ENCODE results near the gene CCKAR. TPM values are rescaled to one million over a fixed set of nuclear protein-coding genes. Genes with fewer than 3 reads are reported as not detected.

The CCKAR gene
- total and polyA plus RNA-seq, 11 donors, result 0.20 TPM; not detected in 10

GRCh38 chr4:26468283-26468949 lies 21.9 kb downstream of the CCKAR start:
- ATAC-seq (no peak), DNase-seq (no peak)
- WGBS, 4 donors, result 81 to 87% (median 83%) methylated on average over 9 of the region's 9 CpGs
- peaks cover 0 to 2% (median 0%) of the 10 kb centered on the region in 12 donors for H3K9me3 ChIP-seq
- intact Hi-C loops (cut with DNase I), result loop anchor here in 1 of 10 donors (10.0 kb wide), 1 partner anchor 246 kb away; no protein-coding TSS in a partner anchor
- no peaks in the 10 kb centered on the region for H3K27me3 ChIP-seq
- H3K4me1 ChIP-seq, result no peaks in the 10 kb centered on the region
- no peak overlapping the region for H3K4me3 ChIP-seq
- no peak overlapping the region for H3K27ac ChIP-seq
- H3K36me3 ChIP-seq, result no peaks in the 10 kb centered on the region
- TF ChIP-seq POLR2A (IDR thresholded peaks at IDR 0.05) (no peak), CTCF (IDR thresholded peaks at IDR 0.05) (no peak)

GRCh38 chr4:26467724-26468123 lies 22.6 kb downstream of the CCKAR start:
- 80 to 92% (median 89%) methylated on average over 1 of the region's 1 CpG for WGBS, 4 donors
- TF ChIP-seq CTCF (IDR thresholded peaks at IDR 0.05) (no peak), POLR2A (IDR thresholded peaks at IDR 0.05) (no peak)
- H3K36me3 ChIP-seq, result no peaks in the 10 kb centered on the region

GRCh38 chr4:26466578-26467270 lies 23.6 kb downstream of the CCKAR start:
- WGBS, 4 donors, result 78 to 86% (median 83%) methylated on average over 10 of the region's 10 CpGs
- Histone ChIP-seq H3K27me3 (no peaks in the 10 kb centered on the region), H3K36me3 (no peaks in the 10 kb centered on the region), H3K27ac (no peak overlapping the region), H3K9me3 (peaks cover 0 to 5% (median 0%) of the 10 kb centered on the region in 12 donors), H3K4me3 (no peak overlapping the region), H3K4me1 (no peaks in the 10 kb centered on the region)
- intact Hi-C loops (cut with DNase I), result loop anchor here in 1 of 10 donors (10.0 kb wide), 1 partner anchor 248 kb away; no protein-coding TSS in a partner anchor
- DNase-seq, result no peak
- ATAC-seq, result no peak
- TF ChIP-seq POLR2A (IDR thresholded peaks at IDR 0.05) (no peak), CTCF (IDR thresholded peaks at IDR 0.05) (no peak)

More at GRCh38 chr4:26467724-26468123, 22.6 kb downstream of the CCKAR start:
- H3K4me1 ChIP-seq, result no peaks in the 10 kb centered on the region
- H3K27ac ChIP-seq, result no peak overlapping the region
- ATAC-seq, result no peak
- no peak overlapping the region for H3K4me3 ChIP-seq
- H3K27me3 ChIP-seq, result no peaks in the 10 kb centered on the region
- peaks cover 0 to 5% (median 0%) of the 10 kb centered on the region in 12 donors for H3K9me3 ChIP-seq
- intact Hi-C loops (cut with DNase I), result loop anchor here in 1 of 10 donors (10.0 kb wide), 1 partner anchor 247 kb away; no protein-coding TSS in a partner anchor
- no peak for DNase-seq

DNA sequence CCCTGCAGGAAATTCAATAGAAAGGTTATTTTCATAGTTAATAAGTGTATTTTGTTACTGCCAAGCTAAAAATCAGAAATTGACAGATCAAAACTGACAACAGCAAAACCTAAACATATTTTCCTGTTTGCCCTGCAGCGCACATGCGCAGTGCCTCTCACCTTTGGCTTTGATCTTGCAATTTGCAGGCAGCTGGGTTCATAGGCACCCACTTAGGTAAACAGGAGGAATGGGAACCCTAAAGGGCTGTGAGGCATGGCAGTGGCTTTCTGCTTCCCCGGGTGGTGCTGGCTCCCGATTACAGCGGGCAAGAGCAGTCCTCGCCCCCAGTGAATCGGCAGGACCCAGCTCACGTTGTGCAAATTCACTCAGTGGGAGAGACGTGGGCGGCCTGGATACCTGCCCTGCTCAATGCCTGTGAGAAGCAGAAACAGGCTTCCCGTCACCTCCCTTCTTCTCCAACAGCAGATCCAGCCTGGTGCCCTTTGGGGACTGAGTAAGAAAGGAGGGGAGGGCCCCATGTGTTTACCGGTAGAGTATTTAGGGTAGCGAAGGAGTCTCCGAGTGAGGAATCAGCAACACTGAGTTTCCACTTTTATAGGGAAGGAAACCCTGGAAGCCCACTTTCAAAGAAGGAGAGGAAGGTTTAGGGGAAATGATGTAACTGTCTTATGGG lies 25.7 kb downstream of the CCKAR start:
- Histone ChIP-seq H3K36me3 (no peaks in the 10 kb centered on the region), H3K4me1 (no peaks in the 10 kb centered on the region), H3K4me3 (no peak overlapping the region), H3K9me3 (peaks cover 0 to 5% (median 0%) of the 10 kb centered on the region in 12 donors), H3K27me3 (no peaks in the 10 kb centered on the region), H3K27ac (no peak overlapping the region)
- ATAC-seq, result no peak
- intact Hi-C loops (cut with DNase I), result loop anchor here in 3 of 10 donors (5.0 to 10.0 kb wide), 3 partner anchors 250 to 543 kb away; no protein-coding TSS in a partner anchor
- no peak for DNase-seq
- TF ChIP-seq POLR2A (IDR thresholded peaks at IDR 0.05) (no peak), CTCF (IDR thresholded peaks at IDR 0.05) (no peak)
- WGBS, 4 donors, result 88 to 94% (median 92%) methylated on average over 14 of the region's 14 CpGs

All from heart left ventricle (tissue), 16 donors.